Measurements from ENCODE around the gene FARP1. TPM values are rescaled to one million over a fixed set of nuclear protein-coding genes. Genes with fewer than 3 reads are reported as not detected.
A peak's percentile ranks its signal among the peaks of the same experiment; 100 is the strongest.

Gene FARP1
- total and polyA plus RNA-seq, 2 of the 13 experiments (the other 11 are each of a cell fraction or from before 2014, with no cell fraction given), result 70.6 to 126 TPM

- no peak for TF ChIP-seq MLXIP (CRISPR knock-in tag; IDR thresholded peaks at IDR 0.05; ENCODE audit: borderline replicate concordance)
- no peak for TF ChIP-seq TCF7 (IDR thresholded peaks at IDR 0.05; ENCODE audit: low read depth)
- TF ChIP-seq PRDM15 (CRISPR knock-in tag; IDR thresholded peaks at IDR 0.05), result no peak
- TF ChIP-seq ZNF264 (CRISPR knock-in tag; IDR thresholded peaks at IDR 0.05), result 0 out of 2 replicates have a peak, but pooled peaks have one; percentile 22
- TF ChIP-seq ONECUT2 (CRISPR knock-in tag; IDR thresholded peaks at IDR 0.05), result no peak
- no peak for TF ChIP-seq ZNF253 (CRISPR knock-in tag; IDR thresholded peaks at IDR 0.05; ENCODE audit: borderline replicate concordance)
- no peak for TF ChIP-seq POLR2A (IDR thresholded peaks at IDR 0.05; ENCODE audit: insufficient read depth in 1 of 2, low read depth in 2 of 2, low read length in 2 of 2)
- TF ChIP-seq ZNF33B (CRISPR knock-in tag; IDR thresholded peaks at IDR 0.05), result no peak
- no peak for TF ChIP-seq BHLHE40 (IDR thresholded peaks at IDR 0.05; ENCODE audit: low read length)
- 0 out of 2 replicates have a peak, but pooled peaks have one; percentile 9 for TF ChIP-seq ZBTB7B (CRISPR knock-in tag; IDR thresholded peaks at IDR 0.05)
- no peak for TF ChIP-seq NR3C1 (CRISPR knock-in tag; IDR thresholded peaks at IDR 0.05)
- peak; percentile 28; the same call in 1 of the 2 replicates for TF ChIP-seq ARID4A (CRISPR knock-in tag; IDR thresholded peaks at IDR 0.05; ENCODE audit: borderline replicate concordance)
- TF ChIP-seq ZBTB20 (CRISPR knock-in tag; IDR thresholded peaks at IDR 0.05; ENCODE audit: borderline replicate concordance, low read depth), result peak; percentile 96; the same call in 1 of the 2 replicates
- no peak for TF ChIP-seq MXD3 (CRISPR knock-in tag; IDR thresholded peaks at IDR 0.05)
- TF ChIP-seq ZNF251 (CRISPR knock-in tag; IDR thresholded peaks at IDR 0.05), result no peak
- TF ChIP-seq SPEN (CRISPR knock-in tag; IDR thresholded peaks at IDR 0.05; ENCODE audit: low read depth), result no peak; the same call in 1 of the 2 replicates
- no peak for TF ChIP-seq TFDP2 (CRISPR knock-in tag; IDR thresholded peaks at IDR 0.05)
Measured at GRCh38 chr13:98246538-98247172, 103.8 kb downstream of the FARP1 start (continued).

Measured in HepG2 (cell line).